ENCODE data around the gene CTXND1.

Gene CTXND1

GRCh38 chr15:80169768-80170357, 82.2 kb downstream of the CTXND1 start:
- no peak overlapping the region for H3K4me3 ChIP-seq (ENCODE audit: low read length)
- peaks cover 2% of the 10 kb centered on the region for H3K9me3 ChIP-seq (ENCODE audit: low read length)
- H2AFZ ChIP-seq (ENCODE audit: low read depth, low read length): no peak overlapping the region
- H3K36me3 ChIP-seq (ENCODE audit: insufficient read depth, low read length): peaks cover 4% of the 10 kb centered on the region
- H3K27me3 ChIP-seq (ENCODE audit: insufficient read depth, low read length): no peaks in the 10 kb centered on the region
- H3K4me1 ChIP-seq (ENCODE audit: insufficient read depth, low read length): no peaks in the 10 kb centered on the region

- peaks cover 4% of the 10 kb centered on the region for H3K36me3 ChIP-seq (ENCODE audit: insufficient read depth, low read length)
- H3K4me3 ChIP-seq (ENCODE audit: low read length): no peak overlapping the region
- no peaks in the 10 kb centered on the region for H3K27me3 ChIP-seq (ENCODE audit: insufficient read depth, low read length)
- no peak overlapping the region for H2AFZ ChIP-seq (ENCODE audit: low read depth, low read length)
- peaks cover 2% of the 10 kb centered on the region for H3K9me3 ChIP-seq (ENCODE audit: low read length)
- no peaks in the 10 kb centered on the region for H3K4me1 ChIP-seq (ENCODE audit: insufficient read depth, low read length)
Observed at GRCh38 chr15:80168421-80168820, 83.6 kb downstream of the CTXND1 start.

GRCh38 chr15:80167936-80168335, 84.1 kb downstream of the CTXND1 start:
- Histone ChIP-seq H2AFZ (ENCODE audit: low read depth, low read length) (no peak overlapping the region), H3K27me3 (ENCODE audit: insufficient read depth, low read length) (no peaks in the 10 kb centered on the region), H3K36me3 (ENCODE audit: insufficient read depth, low read length) (peaks cover 4% of the 10 kb centered on the region), H3K4me1 (ENCODE audit: insufficient read depth, low read length) (no peaks in the 10 kb centered on the region), H3K9me3 (ENCODE audit: low read length) (peaks cover 4% of the 10 kb centered on the region), H3K4me3 (ENCODE audit: low read length) (no peak overlapping the region)

GRCh38 chr15:80163897-80164296, 88.1 kb downstream of the CTXND1 start:
- H3K4me1 ChIP-seq (ENCODE audit: insufficient read depth, low read length): no peaks in the 10 kb centered on the region
- H3K36me3 ChIP-seq (ENCODE audit: insufficient read depth, low read length): peaks cover 10% of the 10 kb centered on the region
- H2AFZ ChIP-seq (ENCODE audit: low read depth, low read length): no peak overlapping the region
- peaks cover 4% of the 10 kb centered on the region for H3K9me3 ChIP-seq (ENCODE audit: low read length)
- H3K27me3 ChIP-seq (ENCODE audit: insufficient read depth, low read length): no peaks in the 10 kb centered on the region
- no peak overlapping the region for H3K4me3 ChIP-seq (ENCODE audit: low read length)

GRCh38 chr15:80163217-80163616, 88.8 kb downstream of the CTXND1 start:
- H3K4me1 ChIP-seq (ENCODE audit: insufficient read depth, low read length): no peaks in the 10 kb centered on the region
- peaks cover 1% of the 10 kb centered on the region for H3K9me3 ChIP-seq (ENCODE audit: low read length)
- peaks cover 6% of the 10 kb centered on the region for H3K36me3 ChIP-seq (ENCODE audit: insufficient read depth, low read length)
- no peaks in the 10 kb centered on the region for H3K27me3 ChIP-seq (ENCODE audit: insufficient read depth, low read length)
- H2AFZ ChIP-seq (ENCODE audit: low read depth, low read length): no peak overlapping the region
- H3K4me3 ChIP-seq (ENCODE audit: low read length): no peak overlapping the region

GRCh38 chr15:80162059-80162554, 89.9 kb downstream of the CTXND1 start:
- H3K9me3 ChIP-seq (ENCODE audit: low read length): peaks cover 1% of the 10 kb centered on the region
- H2AFZ ChIP-seq (ENCODE audit: low read depth, low read length): no peak overlapping the region
- H3K36me3 ChIP-seq (ENCODE audit: insufficient read depth, low read length): peaks cover 6% of the 10 kb centered on the region
- no peaks in the 10 kb centered on the region for H3K27me3 ChIP-seq (ENCODE audit: insufficient read depth, low read length)
- no peak overlapping the region for H3K4me3 ChIP-seq (ENCODE audit: low read length)
- no peaks in the 10 kb centered on the region for H3K4me1 ChIP-seq (ENCODE audit: insufficient read depth, low read length)

GRCh38 chr15:80161468-80162016, 90.5 kb downstream of the CTXND1 start:
- Histone ChIP-seq H3K4me3 (ENCODE audit: low read length) (no peak overlapping the region), H3K9me3 (ENCODE audit: low read length) (peaks cover 1% of the 10 kb centered on the region), H3K4me1 (ENCODE audit: insufficient read depth, low read length) (no peaks in the 10 kb centered on the region), H3K27me3 (ENCODE audit: insufficient read depth, low read length) (no peaks in the 10 kb centered on the region), H3K36me3 (ENCODE audit: insufficient read depth, low read length) (peaks cover 6% of the 10 kb centered on the region), H2AFZ (ENCODE audit: low read depth, low read length) (no peak overlapping the region)

- H2AFZ ChIP-seq (ENCODE audit: low read depth, low read length): no peak overlapping the region
- H3K36me3 ChIP-seq (ENCODE audit: insufficient read depth, low read length): peaks cover 6% of the 10 kb centered on the region
- no peak overlapping the region for H3K4me3 ChIP-seq (ENCODE audit: low read length)
- no peaks in the 10 kb centered on the region for H3K27me3 ChIP-seq (ENCODE audit: insufficient read depth, low read length)
- H3K9me3 ChIP-seq (ENCODE audit: low read length): peaks cover 1% of the 10 kb centered on the region
- no peaks in the 10 kb centered on the region for H3K4me1 ChIP-seq (ENCODE audit: insufficient read depth, low read length)
Observed at GRCh38 chr15:80160570-80161156, 91.3 kb downstream of the CTXND1 start.

- Histone ChIP-seq H3K9me3 (ENCODE audit: low read length) (peaks cover 1% of the 10 kb centered on the region), H3K36me3 (ENCODE audit: insufficient read depth, low read length) (peaks cover 6% of the 10 kb centered on the region), H2AFZ (ENCODE audit: low read depth, low read length) (no peak overlapping the region), H3K4me3 (ENCODE audit: low read length) (no peak overlapping the region), H3K27me3 (ENCODE audit: insufficient read depth, low read length) (no peaks in the 10 kb centered on the region), H3K4me1 (ENCODE audit: insufficient read depth, low read length) (no peaks in the 10 kb centered on the region)
Observed at GRCh38 chr15:80159811-80160569, 92.0 kb downstream of the CTXND1 start.

- H3K4me1 ChIP-seq (ENCODE audit: insufficient read depth, low read length): peaks cover 6% of the 10 kb centered on the region
- H3K4me3 ChIP-seq (ENCODE audit: low read length): no peak overlapping the region
- H3K36me3 ChIP-seq (ENCODE audit: insufficient read depth, low read length): peaks cover 6% of the 10 kb centered on the region
Observed at GRCh38 chr15:80159301-80159700, 92.7 kb downstream of the CTXND1 start.

GRCh38 chr15:80157215-80157614, 94.8 kb downstream of the CTXND1 start:
- H3K27me3 ChIP-seq (ENCODE audit: insufficient read depth, low read length): no peaks in the 10 kb centered on the region
- H3K9me3 ChIP-seq (ENCODE audit: low read length): no peaks in the 10 kb centered on the region
- peaks cover 6% of the 10 kb centered on the region for H3K36me3 ChIP-seq (ENCODE audit: insufficient read depth, low read length)
- peaks cover 17% of the 10 kb centered on the region for H3K4me1 ChIP-seq (ENCODE audit: insufficient read depth, low read length)
- no peak overlapping the region for H3K4me3 ChIP-seq (ENCODE audit: low read length)
- no peak overlapping the region for H2AFZ ChIP-seq (ENCODE audit: low read depth, low read length)

More at GRCh38 chr15:80159301-80159700, 92.7 kb downstream of the CTXND1 start:
- Histone ChIP-seq H3K9me3 (ENCODE audit: low read length) (peaks cover 1% of the 10 kb centered on the region), H2AFZ (ENCODE audit: low read depth, low read length) (no peak overlapping the region), H3K27me3 (ENCODE audit: insufficient read depth, low read length) (no peaks in the 10 kb centered on the region)

GRCh38 chr15:80156176-80156720, 95.8 kb downstream of the CTXND1 start:
- Histone ChIP-seq H2AFZ (ENCODE audit: low read depth, low read length) (no peak overlapping the region), H3K4me3 (ENCODE audit: low read length) (no peak overlapping the region), H3K27me3 (ENCODE audit: insufficient read depth, low read length) (no peaks in the 10 kb centered on the region), H3K9me3 (ENCODE audit: low read length) (no peaks in the 10 kb centered on the region), H3K36me3 (ENCODE audit: insufficient read depth, low read length) (peaks cover 2% of the 10 kb centered on the region), H3K4me1 (ENCODE audit: insufficient read depth, low read length) (peaks cover 17% of the 10 kb centered on the region)
